ENCODE results near the gene TIRAP. TPM values are rescaled to one million over a fixed set of nuclear protein-coding genes. Genes with fewer than 3 reads are reported as not detected.

Gene TIRAP
- polyA plus RNA-seq, 1 of the 3 experiments (the other 2 are of a cell fraction), result 5.5 TPM

DNA sequence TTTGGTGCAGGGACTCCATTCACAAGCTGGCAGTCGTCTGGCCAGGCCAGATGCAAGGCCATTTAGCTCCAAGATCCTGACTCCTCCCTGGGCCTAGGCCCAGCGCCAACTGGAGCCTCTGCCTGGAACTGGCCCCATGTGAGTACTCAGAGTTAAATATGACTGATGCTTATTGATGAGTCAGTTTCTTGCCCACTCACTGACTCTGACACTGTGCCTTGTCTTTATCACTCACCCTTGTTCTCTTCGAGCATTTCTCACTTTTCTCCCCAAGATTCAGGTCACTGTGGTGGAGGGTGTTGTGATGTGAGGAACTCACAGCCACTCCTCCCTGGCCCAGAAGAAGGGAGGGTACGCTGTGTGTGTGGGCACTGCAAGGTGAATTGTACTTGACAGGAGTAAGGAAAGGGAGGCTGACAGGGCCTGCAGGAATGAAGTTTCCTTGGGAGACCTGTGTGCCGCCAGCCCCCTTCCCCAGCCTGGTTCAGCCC lies 49.4 kb downstream of the TIRAP start:
- POLR2A ChIA-PET, result interaction anchor here (0.6 to 1.0 kb wide), 2 partner anchors 9 to 22 kb away, joined by 3 read pairs; no protein-coding TSS in a partner anchor
- H3K9ac ChIP-seq, result no peak overlapping the region; the same call in 1 of the 2 replicates
- no peak overlapping the region for H3K4me3 ChIP-seq (ENCODE audit: low read depth in 2 of 2, low read length in 1 of 2)
- CTCF ChIA-PET, result interaction anchor here (1.4 kb wide), 2 partner anchors 13 to 22 kb away, joined by 5 read pairs; no protein-coding TSS in a partner anchor
- TF ChIP-seq TCF12 (IDR thresholded peaks at IDR 0.05) (peak; percentile 92), RCOR1 (IDR thresholded peaks at IDR 0.05; ENCODE audit: low read length) (peak; percentile 11; the same call in 1 of the 2 replicates), EZH2phosphoT487 (IDR thresholded peaks at IDR 0.05; ENCODE audit: borderline replicate concordance, low read depth) (no peak), FOXJ3 (CRISPR knock-in tag; IDR thresholded peaks at IDR 0.05) (no peak), GATA2 (CRISPR knock-in tag; IDR thresholded peaks at IDR 0.05) (no peak), CHD2 (IDR thresholded peaks at IDR 0.05; ENCODE audit: low read length, partially characterized antibody) (no peak), RFX5 (IDR thresholded peaks at IDR 0.05; ENCODE audit: low read length) (no peak), JUND (IDR thresholded peaks at IDR 0.05) (peak; percentile 90), EP300 (IDR thresholded peaks at IDR 0.05; ENCODE audit: borderline replicate concordance in 1 of 2, low read depth in 1 of 2, low read length in 1 of 2) (peak; percentile 39 to 80; a peak in 2 of 4 replicates), POLR2AphosphoS5 (IDR thresholded peaks at IDR 0.05; ENCODE audit: low read depth, low read length) (peak; percentile 51; the same call in 1 of the 2 replicates), FOSL2 (IDR thresholded peaks at IDR 0.05; ENCODE audit: borderline replicate concordance, low read depth) (peak; percentile 91), NFIC (IDR thresholded peaks at IDR 0.05; ENCODE audit: borderline replicate concordance) (peak; percentile 95), RAD21 (IDR thresholded peaks at IDR 0.05; ENCODE audit: low read length) (no peak), TEAD4 (IDR thresholded peaks at IDR 0.05; ENCODE audit: borderline replicate concordance, insufficient read depth) (0 out of 2 replicates have a peak, but pooled peaks have one; percentile 44), GABPA (IDR thresholded peaks at IDR 0.05; ENCODE audit: low read depth) (no peak), RXRA (IDR thresholded peaks at IDR 0.05; ENCODE audit: borderline replicate concordance, low read depth) (peak; percentile 76; the same call in 1 of the 2 replicates)
- TF ChIP-seq, protein P1, sequence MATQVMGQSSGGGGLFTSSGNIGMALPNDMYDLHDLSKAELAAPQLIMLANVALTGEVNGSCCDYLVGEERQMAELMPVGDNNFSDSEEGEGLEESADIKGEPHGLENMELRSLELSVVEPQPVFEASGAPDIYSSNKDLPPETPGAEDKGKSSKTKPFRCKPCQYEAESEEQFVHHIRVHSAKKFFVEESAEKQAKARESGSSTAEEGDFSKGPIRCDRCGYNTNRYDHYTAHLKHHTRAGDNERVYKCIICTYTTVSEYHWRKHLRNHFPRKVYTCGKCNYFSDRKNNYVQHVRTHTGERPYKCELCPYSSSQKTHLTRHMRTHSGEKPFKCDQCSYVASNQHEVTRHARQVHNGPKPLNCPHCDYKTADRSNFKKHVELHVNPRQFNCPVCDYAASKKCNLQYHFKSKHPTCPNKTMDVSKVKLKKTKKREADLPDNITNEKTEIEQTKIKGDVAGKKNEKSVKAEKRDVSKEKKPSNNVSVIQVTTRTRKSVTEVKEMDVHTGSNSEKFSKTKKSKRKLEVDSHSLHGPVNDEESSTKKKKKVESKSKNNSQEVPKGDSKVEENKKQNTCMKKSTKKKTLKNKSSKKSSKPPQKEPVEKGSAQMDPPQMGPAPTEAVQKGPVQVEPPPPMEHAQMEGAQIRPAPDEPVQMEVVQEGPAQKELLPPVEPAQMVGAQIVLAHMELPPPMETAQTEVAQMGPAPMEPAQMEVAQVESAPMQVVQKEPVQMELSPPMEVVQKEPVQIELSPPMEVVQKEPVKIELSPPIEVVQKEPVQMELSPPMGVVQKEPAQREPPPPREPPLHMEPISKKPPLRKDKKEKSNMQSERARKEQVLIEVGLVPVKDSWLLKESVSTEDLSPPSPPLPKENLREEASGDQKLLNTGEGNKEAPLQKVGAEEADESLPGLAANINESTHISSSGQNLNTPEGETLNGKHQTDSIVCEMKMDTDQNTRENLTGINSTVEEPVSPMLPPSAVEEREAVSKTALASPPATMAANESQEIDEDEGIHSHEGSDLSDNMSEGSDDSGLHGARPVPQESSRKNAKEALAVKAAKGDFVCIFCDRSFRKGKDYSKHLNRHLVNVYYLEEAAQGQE (IDR thresholded peaks at IDR 0.05; ENCODE audit: low read depth, low read length), result no peak
- TF ChIP-seq, protein P2, sequence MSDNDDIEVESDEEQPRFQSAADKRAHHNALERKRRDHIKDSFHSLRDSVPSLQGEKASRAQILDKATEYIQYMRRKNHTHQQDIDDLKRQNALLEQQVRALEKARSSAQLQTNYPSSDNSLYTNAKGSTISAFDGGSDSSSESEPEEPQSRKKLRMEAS (IDR thresholded peaks at IDR 0.05; ENCODE audit: low read depth), result peak; percentile 73
- TF ChIP-seq, protein P3, sequence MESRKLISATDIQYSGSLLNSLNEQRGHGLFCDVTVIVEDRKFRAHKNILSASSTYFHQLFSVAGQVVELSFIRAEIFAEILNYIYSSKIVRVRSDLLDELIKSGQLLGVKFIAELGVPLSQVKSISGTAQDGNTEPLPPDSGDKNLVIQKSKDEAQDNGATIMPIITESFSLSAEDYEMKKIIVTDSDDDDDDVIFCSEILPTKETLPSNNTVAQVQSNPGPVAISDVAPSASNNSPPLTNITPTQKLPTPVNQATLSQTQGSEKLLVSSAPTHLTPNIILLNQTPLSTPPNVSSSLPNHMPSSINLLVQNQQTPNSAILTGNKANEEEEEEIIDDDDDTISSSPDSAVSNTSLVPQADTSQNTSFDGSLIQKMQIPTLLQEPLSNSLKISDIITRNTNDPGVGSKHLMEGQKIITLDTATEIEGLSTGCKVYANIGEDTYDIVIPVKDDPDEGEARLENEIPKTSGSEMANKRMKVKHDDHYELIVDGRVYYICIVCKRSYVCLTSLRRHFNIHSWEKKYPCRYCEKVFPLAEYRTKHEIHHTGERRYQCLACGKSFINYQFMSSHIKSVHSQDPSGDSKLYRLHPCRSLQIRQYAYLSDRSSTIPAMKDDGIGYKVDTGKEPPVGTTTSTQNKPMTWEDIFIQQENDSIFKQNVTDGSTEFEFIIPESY (IDR thresholded peaks at IDR 0.05; ENCODE audit: borderline replicate concordance, low read depth), result peak; percentile 41; the same call in 1 of the 2 replicates
- TF ChIP-seq, protein P4, sequence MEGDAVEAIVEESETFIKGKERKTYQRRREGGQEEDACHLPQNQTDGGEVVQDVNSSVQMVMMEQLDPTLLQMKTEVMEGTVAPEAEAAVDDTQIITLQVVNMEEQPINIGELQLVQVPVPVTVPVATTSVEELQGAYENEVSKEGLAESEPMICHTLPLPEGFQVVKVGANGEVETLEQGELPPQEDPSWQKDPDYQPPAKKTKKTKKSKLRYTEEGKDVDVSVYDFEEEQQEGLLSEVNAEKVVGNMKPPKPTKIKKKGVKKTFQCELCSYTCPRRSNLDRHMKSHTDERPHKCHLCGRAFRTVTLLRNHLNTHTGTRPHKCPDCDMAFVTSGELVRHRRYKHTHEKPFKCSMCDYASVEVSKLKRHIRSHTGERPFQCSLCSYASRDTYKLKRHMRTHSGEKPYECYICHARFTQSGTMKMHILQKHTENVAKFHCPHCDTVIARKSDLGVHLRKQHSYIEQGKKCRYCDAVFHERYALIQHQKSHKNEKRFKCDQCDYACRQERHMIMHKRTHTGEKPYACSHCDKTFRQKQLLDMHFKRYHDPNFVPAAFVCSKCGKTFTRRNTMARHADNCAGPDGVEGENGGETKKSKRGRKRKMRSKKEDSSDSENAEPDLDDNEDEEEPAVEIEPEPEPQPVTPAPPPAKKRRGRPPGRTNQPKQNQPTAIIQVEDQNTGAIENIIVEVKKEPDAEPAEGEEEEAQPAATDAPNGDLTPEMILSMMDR (IDR thresholded peaks at IDR 0.05), result no peak
- TF ChIP-seq, protein P5, sequence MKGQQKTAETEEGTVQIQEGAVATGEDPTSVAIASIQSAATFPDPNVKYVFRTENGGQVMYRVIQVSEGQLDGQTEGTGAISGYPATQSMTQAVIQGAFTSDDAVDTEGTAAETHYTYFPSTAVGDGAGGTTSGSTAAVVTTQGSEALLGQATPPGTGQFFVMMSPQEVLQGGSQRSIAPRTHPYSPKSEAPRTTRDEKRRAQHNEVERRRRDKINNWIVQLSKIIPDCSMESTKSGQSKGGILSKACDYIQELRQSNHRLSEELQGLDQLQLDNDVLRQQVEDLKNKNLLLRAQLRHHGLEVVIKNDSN (IDR thresholded peaks at IDR 0.05; ENCODE audit: borderline replicate concordance, low read depth), result 0 out of 2 replicates have a peak, but pooled peaks have one; percentile 17
- TF ChIP-seq, protein P6, sequence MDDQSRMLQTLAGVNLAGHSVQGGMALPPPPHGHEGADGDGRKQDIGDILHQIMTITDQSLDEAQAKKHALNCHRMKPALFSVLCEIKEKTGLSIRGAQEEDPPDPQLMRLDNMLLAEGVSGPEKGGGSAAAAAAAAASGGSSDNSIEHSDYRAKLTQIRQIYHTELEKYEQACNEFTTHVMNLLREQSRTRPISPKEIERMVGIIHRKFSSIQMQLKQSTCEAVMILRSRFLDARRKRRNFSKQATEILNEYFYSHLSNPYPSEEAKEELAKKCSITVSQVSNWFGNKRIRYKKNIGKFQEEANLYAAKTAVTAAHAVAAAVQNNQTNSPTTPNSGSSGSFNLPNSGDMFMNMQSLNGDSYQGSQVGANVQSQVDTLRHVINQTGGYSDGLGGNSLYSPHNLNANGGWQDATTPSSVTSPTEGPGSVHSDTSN (IDR thresholded peaks at IDR 0.05), result peak; percentile 97
- H3K36me3 ChIP-seq (replicated peaks in 1 of 2; ENCODE audit: control insufficient read depth in 1 of 2, insufficient read depth in 2 of 2, low read length in 1 of 2), result no peaks in the 10 kb centered on the region
- WGBS (ENCODE audit: low lambda C conversion rate), result 23% methylated on average over 5 of the region's 5 CpGs
- H3K9me3 ChIP-seq, result no peaks in the 10 kb centered on the region
- no peaks in the 10 kb centered on the region for H3K27me3 ChIP-seq (ENCODE audit: insufficient read depth)
- H4K20me1 ChIP-seq (ENCODE audit: insufficient read depth), result no peaks in the 10 kb centered on the region
- peak overlapping the region; percentile 66 for H3K4me2 ChIP-seq
- H3F3A ChIP-seq (replicated peaks; ENCODE audit: insufficient read depth), result peaks cover 18% of the 10 kb centered on the region
- H3K9me2 ChIP-seq, result no peaks in the 10 kb centered on the region
- H3K4me1 ChIP-seq (ENCODE audit: control insufficient read depth in 1 of 2, insufficient read depth in 2 of 2, low read depth in 1 of 2, low read length in 1 of 2), result peaks cover 28 to 30% of the 10 kb centered on the region in 2 experiments; a peak in 3 of 4 replicates
- no peak overlapping the region for H2AFZ ChIP-seq (ENCODE audit: low read depth)
- H3K79me2 ChIP-seq (ENCODE audit: insufficient read depth), result no peaks in the 10 kb centered on the region
- peak; percentile 57 for DNase-seq
- peak overlapping the region; percentile 23 to 85 for H3K27ac ChIP-seq (ENCODE audit: low read depth in 2 of 2, low read length in 1 of 2)
